Mesendoderm (in vitro differentiated cells): ENCODE results near the gene RRAS2.
A peak's percentile ranks its signal among the peaks of the same experiment; 100 is the strongest.

Experiments used
- DNase-seq: peaks from one replicate; pipeline ENCODE4 v3.0.0; 2013
- H2AK5ac ChIP-seq: 2 replicates; pipeline ENCODE4 v1.6.1; 2013; ENCODE audit warnings: low read length, inconsistent platforms
- H2BK120ac ChIP-seq: 2 replicates; pipeline ENCODE4 v1.6.1; 2013; ENCODE audit warnings: low read depth, mild to moderate bottlenecking, low read length, moderate library complexity, mixed read lengths
- H2BK15ac ChIP-seq: replicated peaks from 2 replicates; pipeline ENCODE4 v1.6.1; 2013; ENCODE audit warnings: low read depth, mild to moderate bottlenecking, moderate library complexity
- H2BK5ac ChIP-seq: 2 replicates; pipeline ENCODE4 v1.6.1; 2013; ENCODE audit warnings: low read length, inconsistent platforms
- H3K18ac ChIP-seq: 2 replicates; pipeline ENCODE4 v1.6.1; 2013; ENCODE audit warnings: mild to moderate bottlenecking, low read length, mixed read lengths
- H3K23ac ChIP-seq: one replicate; pipeline ENCODE4 v1.6.1; 2013; ENCODE audit warnings: low read length
- H3K27ac ChIP-seq: 2 replicates; pipeline ENCODE4 v1.5.1; 2013; ENCODE audit warnings: low read depth, mild to moderate bottlenecking, inconsistent platforms, low read length, moderate library complexity
- H3K27me3 ChIP-seq: 2 replicates; pipeline ENCODE4 v1.6.1; 2013; ENCODE audit warnings: low read length, control low read depth, mild to moderate bottlenecking, inconsistent platforms; ENCODE audit not compliant: insufficient read depth, poor library complexity
- H3K36me3 ChIP-seq: 2 replicates; pipeline ENCODE4 v1.6.1; 2013; ENCODE audit warnings: low read length, inconsistent platforms; ENCODE audit not compliant: control insufficient read depth, insufficient read depth
- H3K4ac ChIP-seq: one replicate; pipeline ENCODE4 v1.6.1; 2013; ENCODE audit warnings: low read depth, mild to moderate bottlenecking, low read length, moderate library complexity
- H3K4me1 ChIP-seq: 2 replicates; pipeline ENCODE4 v1.6.1; 2013; ENCODE audit warnings: low read depth, low read length, inconsistent platforms; ENCODE audit not compliant: control insufficient read depth
- H3K4me2 ChIP-seq: 2 replicates; pipeline ENCODE4 v1.6.1; 2013; ENCODE audit warnings: low read length
- H3K4me3 ChIP-seq: 2 replicates; pipeline ENCODE4 v1.5.1; 2013; ENCODE audit warnings: mild to moderate bottlenecking, low read length
- H3K56ac ChIP-seq: one replicate; pipeline ENCODE4 v1.6.1; 2013; ENCODE audit warnings: low read length
- H3K79me1 ChIP-seq: 2 replicates; pipeline ENCODE4 v1.6.1; 2013; ENCODE audit warnings: low read length, inconsistent platforms
- H3K79me2 ChIP-seq: 2 replicates; pipeline ENCODE4 v1.6.1; 2013; ENCODE audit warnings: mild to moderate bottlenecking, low read length; ENCODE audit not compliant: control insufficient read depth, insufficient read depth
- H3K9ac ChIP-seq: 2 replicates; pipeline ENCODE4 v1.6.1; 2013; ENCODE audit warnings: low read length, inconsistent platforms
- H4K5ac ChIP-seq: one replicate; pipeline ENCODE4 v1.6.1; 2013; ENCODE audit warnings: low read length
- H4K8ac ChIP-seq: one replicate; pipeline ENCODE4 v1.6.1; 2013; ENCODE audit warnings: low read depth, mild to moderate bottlenecking, control low read depth, low read length, moderate library complexity
- WGBS: extraction: QIAGEN DNeasy Blood & Tissue Kit; methylation state at CpG from one replicate; pipeline ENCODE4 v1.1.7; 2013; ENCODE audit warnings: low lambda C conversion rate, missing lambda C conversion rate; ENCODE audit not compliant: insufficient coverage; ENCODE audit errors: extremely low coverage; 5-methylcytosine and 5-hydroxymethylcytosine counted together

RRAS2 gene

DNA sequence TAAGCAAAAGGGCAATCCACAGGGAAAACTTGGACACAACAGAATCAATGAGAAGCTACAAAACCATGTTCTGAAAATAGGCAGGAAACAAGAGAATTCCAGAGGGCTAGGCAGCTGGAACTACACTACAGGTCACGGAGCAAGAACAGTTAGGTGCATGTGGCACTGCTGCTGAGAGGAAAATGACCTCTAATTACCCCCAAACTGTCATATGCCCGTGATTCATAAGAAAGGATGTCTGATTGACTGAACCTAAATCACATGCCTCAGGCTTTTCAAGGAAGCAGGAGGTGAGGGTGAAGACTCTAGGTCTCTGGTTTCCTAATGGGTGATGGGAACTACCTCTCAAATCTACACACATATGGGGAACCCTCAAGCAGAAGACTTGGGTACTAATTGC lies 17.9 kb upstream of the RRAS2 start:
- no peaks in the 10 kb centered on the region for H3K27me3 ChIP-seq
- H3K56ac ChIP-seq: no peak overlapping the region
- H3K4ac ChIP-seq: no peak overlapping the region
- DNase-seq: no peak
- no peak overlapping the region for H3K18ac ChIP-seq
- no peaks in the 10 kb centered on the region for H3K79me1 ChIP-seq
- H3K23ac ChIP-seq: no peak overlapping the region
- H3K4me1 ChIP-seq: peaks cover 2% of the 10 kb centered on the region
- H3K4me2 ChIP-seq: no peak overlapping the region
- no peaks in the 10 kb centered on the region for H3K79me2 ChIP-seq
- H3K4me3 ChIP-seq: no peak overlapping the region
- H4K8ac ChIP-seq: no peak overlapping the region
- H2BK5ac ChIP-seq: no peak overlapping the region
- no peak overlapping the region for H3K27ac ChIP-seq
- H3K9ac ChIP-seq: no peak overlapping the region
- H2AK5ac ChIP-seq: no peak overlapping the region
- WGBS: no CpG with 5 or more reads among the region's 2 CpGs
- H4K5ac ChIP-seq: no peak overlapping the region
- H3K36me3 ChIP-seq: no peaks in the 10 kb centered on the region
- no peak overlapping the region for H2BK15ac ChIP-seq
- H2BK120ac ChIP-seq: no peak overlapping the region

DNA sequence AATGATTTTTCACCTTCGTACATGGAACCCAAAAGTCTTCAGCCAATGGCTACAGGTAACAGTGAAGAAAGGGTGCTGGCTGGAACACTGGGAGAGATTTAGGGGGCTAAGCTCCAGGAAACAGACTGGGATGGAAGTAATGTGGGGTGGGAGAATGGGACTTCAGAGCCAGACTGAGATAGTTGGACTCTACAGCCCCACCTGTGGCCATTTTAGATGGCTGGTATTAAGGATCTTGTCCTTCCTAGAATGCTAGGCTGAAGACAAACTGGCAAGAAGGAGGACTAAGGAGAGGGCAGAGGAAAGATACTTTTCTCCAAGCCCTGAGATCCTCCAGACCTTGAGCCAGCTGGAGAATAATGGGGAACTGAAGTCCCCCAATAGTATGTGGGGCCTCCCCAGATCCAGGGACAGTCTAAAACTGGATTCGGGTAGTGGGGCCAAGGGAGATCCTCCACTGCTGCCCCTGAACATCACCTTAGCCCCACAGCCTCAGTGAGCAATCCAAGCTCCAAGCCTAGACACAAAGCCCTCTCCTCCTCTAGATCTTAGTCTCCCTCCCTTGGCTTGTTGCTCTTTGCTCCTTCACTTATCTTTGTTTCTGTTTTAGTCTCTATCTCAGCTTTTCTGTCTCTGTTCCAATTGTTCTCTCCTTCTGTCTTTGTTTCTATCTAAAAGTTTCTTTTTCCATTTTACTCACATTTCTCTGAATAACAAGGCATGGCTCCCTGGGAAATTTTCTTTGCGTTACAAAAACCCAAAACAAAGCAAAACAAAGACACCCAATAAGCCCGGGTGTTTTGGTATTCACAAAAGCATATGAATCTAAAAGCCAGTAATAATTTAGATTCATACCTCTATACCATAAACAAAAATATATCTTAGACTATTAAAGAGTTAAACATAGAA lies 16.2 kb upstream of the RRAS2 start:
- H3K23ac ChIP-seq: no peak overlapping the region
- H3K79me1 ChIP-seq: no peaks in the 10 kb centered on the region
- no peak overlapping the region for H4K5ac ChIP-seq
- H3K79me2 ChIP-seq: no peaks in the 10 kb centered on the region
- H3K9ac ChIP-seq: no peak overlapping the region
- no peak overlapping the region for H3K27ac ChIP-seq
- no peak overlapping the region for H4K8ac ChIP-seq
- no peak overlapping the region for H3K4me2 ChIP-seq
- no peaks in the 10 kb centered on the region for H3K36me3 ChIP-seq
- H3K4me1 ChIP-seq: peaks cover 2% of the 10 kb centered on the region
- peak overlapping the region; percentile 0 for H3K4ac ChIP-seq
- no peak overlapping the region for H2BK120ac ChIP-seq
- H3K56ac ChIP-seq: no peak overlapping the region
- H2BK5ac ChIP-seq: no peak overlapping the region
- no peak overlapping the region for H2AK5ac ChIP-seq
- H3K27me3 ChIP-seq: no peaks in the 10 kb centered on the region
- no CpG with 5 or more reads among the region's 4 CpGs for WGBS
- H3K4me3 ChIP-seq: no peak overlapping the region
- peak; percentile 71 for DNase-seq
- no peak overlapping the region for H2BK15ac ChIP-seq
- no peak overlapping the region for H3K18ac ChIP-seq

DNA sequence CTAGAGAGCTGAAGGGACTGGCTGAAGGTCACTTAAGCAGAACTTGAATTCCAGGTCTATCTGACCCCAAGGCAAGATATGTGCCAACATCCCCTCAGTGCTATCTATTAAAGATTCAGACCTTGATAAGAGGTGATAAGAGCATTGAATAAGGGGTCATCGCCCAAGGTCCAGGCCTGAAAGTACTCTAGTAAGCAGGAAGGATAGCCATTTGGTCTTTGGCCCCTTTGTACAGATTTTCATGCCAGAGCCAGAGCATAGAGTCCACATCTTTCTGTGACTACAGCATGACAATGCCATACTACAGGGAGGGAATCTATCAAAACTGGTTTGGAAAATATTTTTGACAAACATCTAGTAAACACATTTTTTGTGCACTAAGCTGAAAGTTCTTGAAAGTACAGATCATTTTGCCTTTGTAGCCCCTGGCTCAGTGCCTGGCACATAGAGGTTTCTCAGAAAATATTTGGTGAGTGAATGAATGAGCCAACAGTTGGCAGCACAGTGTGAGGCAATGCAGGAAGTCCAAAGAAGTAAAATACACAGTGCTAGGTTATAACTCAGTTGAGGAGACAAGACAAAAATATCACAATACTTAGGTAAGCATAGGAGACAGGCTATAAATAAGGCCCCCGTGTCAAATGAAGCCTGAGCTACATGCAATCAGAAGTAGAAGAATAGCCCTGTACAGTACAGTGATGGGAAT lies 15.1 kb upstream of the RRAS2 start:
- Histone ChIP-seq H3K4ac (no peak overlapping the region), H3K36me3 (no peaks in the 10 kb centered on the region), H3K79me2 (no peaks in the 10 kb centered on the region), H3K27ac (no peak overlapping the region), H3K9ac (no peak overlapping the region), H4K5ac (no peak overlapping the region), H3K4me1 (peaks cover 6% of the 10 kb centered on the region), H3K23ac (no peak overlapping the region), H2AK5ac (no peak overlapping the region), H2BK5ac (no peak overlapping the region), H3K79me1 (no peaks in the 10 kb centered on the region), H2BK120ac (peak overlapping the region; percentile 73), H3K4me3 (no peak overlapping the region), H2BK15ac (peak overlapping the region; percentile 64), H3K56ac (no peak overlapping the region), H3K27me3 (no peaks in the 10 kb centered on the region), H3K18ac (no peak overlapping the region), H3K4me2 (no peak overlapping the region), H4K8ac (no peak overlapping the region)
- no CpG with 5 or more reads among the region's 2 CpGs for WGBS
- peak; percentile 75 for DNase-seq

DNA sequence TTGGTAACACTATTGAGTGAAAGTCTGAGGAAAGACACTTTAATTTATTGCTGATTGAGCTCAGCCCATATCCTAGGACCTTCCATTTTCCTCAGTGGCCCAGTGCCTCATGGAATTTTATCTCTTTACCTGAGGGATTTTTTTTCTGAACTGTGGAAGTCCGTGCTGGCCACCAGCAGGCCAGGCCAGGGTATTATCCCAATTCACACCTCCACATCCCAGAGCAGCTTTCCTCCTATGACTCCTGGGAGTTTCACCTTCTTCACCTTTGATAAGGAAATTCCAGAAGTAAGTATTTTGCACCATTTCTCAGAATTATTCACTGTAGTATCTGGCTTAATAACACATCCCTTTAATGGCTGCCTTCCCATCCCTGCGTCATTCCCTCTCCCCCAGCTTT lies 13.0 kb upstream of the RRAS2 start:
- Histone ChIP-seq H3K9ac (no peak overlapping the region), H3K36me3 (no peaks in the 10 kb centered on the region), H3K79me2 (no peaks in the 10 kb centered on the region), H3K18ac (no peak overlapping the region), H3K23ac (no peak overlapping the region), H2BK15ac (no peak overlapping the region), H3K79me1 (no peaks in the 10 kb centered on the region), H4K5ac (no peak overlapping the region), H3K4me3 (no peak overlapping the region), H3K27me3 (no peaks in the 10 kb centered on the region), H3K4me1 (peaks cover 6% of the 10 kb centered on the region), H3K4ac (no peak overlapping the region), H3K27ac (no peak overlapping the region), H3K4me2 (no peak overlapping the region), H2BK120ac (no peak overlapping the region), H4K8ac (no peak overlapping the region), H2BK5ac (no peak overlapping the region), H2AK5ac (no peak overlapping the region), H3K56ac (no peak overlapping the region)
- no CpG with 5 or more reads among the region's 2 CpGs for WGBS
- DNase-seq: peak; percentile 82

DNA sequence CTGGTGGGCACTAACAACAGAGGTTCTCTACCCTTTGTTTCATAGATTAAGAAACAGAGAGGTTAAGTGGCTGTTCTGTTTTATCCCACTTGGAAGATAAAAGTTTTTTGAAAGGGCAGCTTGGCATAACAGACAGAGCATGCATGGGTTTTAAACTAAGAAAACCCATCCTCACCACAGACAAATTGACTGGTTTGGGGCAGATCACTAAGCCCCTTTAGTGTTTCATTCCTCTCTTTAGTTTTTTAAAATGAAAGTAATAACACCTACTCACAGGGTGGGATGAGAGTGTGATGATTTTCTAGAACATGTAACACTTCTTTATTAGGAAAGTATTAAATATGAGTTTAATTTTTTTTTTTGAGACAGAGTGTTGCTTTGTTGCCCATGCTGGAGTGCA lies 12.3 kb upstream of the RRAS2 start:
- H3K4ac ChIP-seq: no peak overlapping the region
- H3K27me3 ChIP-seq: no peaks in the 10 kb centered on the region
- H3K56ac ChIP-seq: no peak overlapping the region
- H2AK5ac ChIP-seq: no peak overlapping the region
- H3K79me2 ChIP-seq: no peaks in the 10 kb centered on the region
- H2BK15ac ChIP-seq: no peak overlapping the region
- no peak overlapping the region for H3K4me3 ChIP-seq
- H4K5ac ChIP-seq: no peak overlapping the region
- no peak overlapping the region for H4K8ac ChIP-seq
- no peak overlapping the region for H3K9ac ChIP-seq
- no peak overlapping the region for H3K4me2 ChIP-seq
- no peaks in the 10 kb centered on the region for H3K36me3 ChIP-seq
- H3K4me1 ChIP-seq: peaks cover 6% of the 10 kb centered on the region
- no peak overlapping the region for H3K18ac ChIP-seq
- H2BK5ac ChIP-seq: no peak overlapping the region
- no peak overlapping the region for H3K27ac ChIP-seq
- no peak overlapping the region for H3K23ac ChIP-seq
- H3K79me1 ChIP-seq: no peaks in the 10 kb centered on the region
- no peak overlapping the region for H2BK120ac ChIP-seq
- DNase-seq: no peak
